Stimulated activated CD8-positive, alpha-beta memory T cell treated with anti-CD3 and anti-CD28 coated beads, Interleukin-12 subunit alpha, Interleukin-12 subunit beta, amount 100 ng/mL, for 24 hours (primary cell): Measurements from ENCODE around the gene GAS6.

Experiments
- DNase-seq: peaks from one replicate; pipeline ENCODE4 v3.0.0-alpha.2; 2020; ENCODE audit errors: extremely low read depth

The GAS6 gene

GRCh38 chr13:113770937-113771336 lies 92.9 kb downstream of the GAS6 start:
- no peak for DNase-seq
